BJ (cell line): ENCODE data around the gene TP53BP1. TPM values are rescaled to one million over a fixed set of nuclear protein-coding genes. Genes with fewer than 3 reads are reported as not detected.

Source experiments
- CTCF ChIA-PET: fragments of 350-600 bp; formaldehyde crosslinking; extraction: SDS; loops from one replicate; lab custom pipeline; 2021; ENCODE audit warnings: antibody characterized with exemption, inconsistent platforms; lab: Yijun Ruan, JAX
- POLR2A ChIA-PET: fragments of 300-600 bp; sonication (Branson Sonifier 250); formaldehyde crosslinking; extraction: SDS; loops from one replicate; lab custom pipeline; 2021; ENCODE audit warnings: antibody characterized with exemption; lab: Charles Lee
- DNase-seq: peaks from one replicate; pipeline ENCODE4 v3.0.0-alpha.2; 2011; ENCODE audit warnings: low read depth
- H3K27me3 ChIP-seq: 2 replicates; pipeline ENCODE4 v1.6.0; 2011; ENCODE audit warnings: low read length; ENCODE audit not compliant: control insufficient read depth, insufficient read depth
- H3K36me3 ChIP-seq: 2 replicates; pipeline ENCODE4 v1.5.1; 2011; ENCODE audit warnings: low read length; ENCODE audit not compliant: control insufficient read depth, insufficient read depth
- H3K4me3 ChIP-seq: 2 replicates; pipeline ENCODE4 v1.5.1; 2011; ENCODE audit warnings: low read depth, mild to moderate bottlenecking, control low read depth, low read length
- CTCF ChIP-seq: IDR thresholded peaks from 2 replicates; pipeline ENCODE4 v1.5.1; 2011; ENCODE audit warnings: low read depth, mild to moderate bottlenecking, control low read depth, inconsistent platforms, low read length, moderate library complexity; ENCODE audit not compliant: insufficient read depth
- polyA plus RNA-seq: library from polyadenylated mRNA; depleted of rRNA; stranded (reverse); fragments of >200 nt; gene quantifications from 2 replicates; pipeline ENCODE4 v1.2.3, GENCODE V29; 2011

Gene TP53BP1
- polyA plus RNA-seq, 1 experiment = 48.3 TPM

- Histone ChIP-seq H3K27me3 (no peaks in the 10 kb centered on the region), H3K36me3 (peaks cover 10% of the 10 kb centered on the region), H3K4me3 (no peak overlapping the region)
- DNase-seq = no peak
- TF ChIP-seq CTCF = peak; percentile 18; the same call in 1 of the 2 replicates
- CTCF ChIA-PET = interaction anchor here (0.8 to 1.6 kb wide), 3 partner anchors 8 to 31 kb away, joined by 3 read pairs; no protein-coding TSS in a partner anchor
- POLR2A ChIA-PET = no interaction called here
These were observed 9.4 kb downstream of the TP53BP1 start for GRCh38 chr15:43483297-43484128.

GRCh38 chr15:43473885-43474284 is 19.1 kb downstream of the TP53BP1 start:
- ChIA-PET CTCF (no interaction called here), POLR2A (no interaction called here)
- Histone ChIP-seq H3K27me3 (no peaks in the 10 kb centered on the region), H3K36me3 (peaks cover 19% of the 10 kb centered on the region), H3K4me3 (no peak overlapping the region)
- no peak for TF ChIP-seq CTCF
- no peak for DNase-seq

- Histone ChIP-seq H3K4me3 (no peak overlapping the region), H3K36me3 (peaks cover 21% of the 10 kb centered on the region), H3K27me3 (no peaks in the 10 kb centered on the region)
- DNase-seq = no peak
- CTCF ChIA-PET = no interaction called here
- TF ChIP-seq CTCF = no peak
- POLR2A ChIA-PET = interaction anchor here (0.6 kb wide), 1 partner anchor 13 kb away, joined by 5 read pairs; no protein-coding TSS in a partner anchor
These were observed 21.0 kb downstream of the TP53BP1 start for GRCh38 chr15:43471975-43472374.

GRCh38 chr15:43469867-43470266 is 23.1 kb downstream of the TP53BP1 start:
- ChIA-PET CTCF (no interaction called here), POLR2A (no interaction called here)
- H3K4me3 ChIP-seq = no peak overlapping the region
- no peaks in the 10 kb centered on the region for H3K27me3 ChIP-seq
- no peak for TF ChIP-seq CTCF
- peaks cover 19% of the 10 kb centered on the region for H3K36me3 ChIP-seq
- DNase-seq = no peak

- H3K4me3 ChIP-seq = no peak overlapping the region
- TF ChIP-seq CTCF = no peak
- H3K36me3 ChIP-seq = peaks cover 9% of the 10 kb centered on the region
- POLR2A ChIA-PET = no interaction called here
- peak; percentile 69 for DNase-seq
- H3K27me3 ChIP-seq = no peaks in the 10 kb centered on the region
- CTCF ChIA-PET = no interaction called here
These were observed 27.9 kb downstream of the TP53BP1 start for GRCh38 chr15:43465100-43465499.
